A673 (cell line): ENCODE results near the gene LIM2.

ENCODE experiments used
- EZH2 ChIP-seq: fragments of 200-600 bp; sonication (generic); IDR thresholded peaks from 2 replicates; pipeline ENCODE4 v1.6.1; 2017; ENCODE audit warnings: borderline replicate concordance, low read depth, mild to moderate bottlenecking, mixed read lengths, antibody characterized with exemption, low read length; ENCODE audit not compliant: poor library complexity, severe bottlenecking
- TF ChIP-seq, protein P1 (sequence below): fragments of 300-800, 200-600 bp; sonication (generic); conservative IDR thresholded peaks from 2 replicates; pipeline ENCODE4 v1.5.1; 2017; ENCODE audit warnings: low read depth, mild to moderate bottlenecking, antibody characterized with exemption, low read length, moderate library complexity, mixed read lengths

DNA sequence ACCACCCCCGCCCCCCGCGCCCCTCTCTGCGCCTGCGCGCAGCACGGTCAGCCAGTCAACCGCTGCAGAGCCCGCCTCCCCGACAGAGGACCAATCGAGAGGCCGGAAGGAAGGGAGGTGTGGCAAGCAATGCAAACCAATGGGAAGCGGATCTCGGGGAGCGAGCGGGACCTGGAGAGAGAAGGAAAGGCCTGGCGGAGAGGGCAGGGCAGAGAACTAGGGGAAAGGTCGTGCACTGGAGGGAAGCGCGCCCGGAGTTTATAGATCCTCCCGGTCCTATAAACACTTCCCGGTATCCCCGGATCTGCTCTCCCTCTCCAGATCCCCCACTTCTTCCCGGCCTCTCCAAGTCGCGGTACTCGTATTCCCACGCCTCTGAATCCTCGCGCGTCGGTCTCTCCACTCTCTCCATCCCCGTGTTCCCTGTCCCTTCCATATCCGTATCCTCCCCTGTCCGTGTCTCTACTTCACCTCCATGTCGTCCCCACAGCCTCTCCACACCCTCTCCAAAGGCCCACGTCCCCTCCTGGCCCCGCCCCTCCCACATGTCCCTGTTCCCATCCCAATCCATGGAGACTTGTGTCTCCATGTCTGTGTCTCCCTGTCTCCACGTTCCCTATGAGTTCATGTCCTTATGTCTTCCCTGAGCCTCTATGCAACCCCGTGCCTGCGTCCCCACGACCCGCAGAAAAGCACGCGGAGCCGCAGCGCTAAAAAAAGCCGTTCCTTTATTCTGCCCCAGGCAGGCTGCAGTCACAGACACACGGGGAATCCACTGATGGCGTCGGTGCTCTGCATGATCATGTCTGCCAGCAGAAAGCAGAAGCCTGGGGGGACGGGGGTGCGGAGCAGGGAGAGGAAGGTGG lies 21.2 kb downstream of the LIM2 start:
- TF ChIP-seq, protein P1, sequence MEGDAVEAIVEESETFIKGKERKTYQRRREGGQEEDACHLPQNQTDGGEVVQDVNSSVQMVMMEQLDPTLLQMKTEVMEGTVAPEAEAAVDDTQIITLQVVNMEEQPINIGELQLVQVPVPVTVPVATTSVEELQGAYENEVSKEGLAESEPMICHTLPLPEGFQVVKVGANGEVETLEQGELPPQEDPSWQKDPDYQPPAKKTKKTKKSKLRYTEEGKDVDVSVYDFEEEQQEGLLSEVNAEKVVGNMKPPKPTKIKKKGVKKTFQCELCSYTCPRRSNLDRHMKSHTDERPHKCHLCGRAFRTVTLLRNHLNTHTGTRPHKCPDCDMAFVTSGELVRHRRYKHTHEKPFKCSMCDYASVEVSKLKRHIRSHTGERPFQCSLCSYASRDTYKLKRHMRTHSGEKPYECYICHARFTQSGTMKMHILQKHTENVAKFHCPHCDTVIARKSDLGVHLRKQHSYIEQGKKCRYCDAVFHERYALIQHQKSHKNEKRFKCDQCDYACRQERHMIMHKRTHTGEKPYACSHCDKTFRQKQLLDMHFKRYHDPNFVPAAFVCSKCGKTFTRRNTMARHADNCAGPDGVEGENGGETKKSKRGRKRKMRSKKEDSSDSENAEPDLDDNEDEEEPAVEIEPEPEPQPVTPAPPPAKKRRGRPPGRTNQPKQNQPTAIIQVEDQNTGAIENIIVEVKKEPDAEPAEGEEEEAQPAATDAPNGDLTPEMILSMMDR = no peak
- no peak for TF ChIP-seq EZH2
